Bronchial epithelial cell (primary cell): ENCODE measurements around the gene RPGRIP1. TPM values are rescaled to one million over a fixed set of nuclear protein-coding genes. Genes with fewer than 3 reads are reported as not detected.

ENCODE experiments used
- DNase-seq: peaks from one replicate; pipeline ENCODE4 v3.0.0-alpha.2; 2010; ENCODE audit warnings: low read depth
- FAIRE-seq: peaks from 2 replicates; lab custom pipeline; 2011; peaks lifted over from hg19 to GRCh38; lab: Jason Lieb, UNC
- H3K27me3 ChIP-seq: 2 replicates; pipeline ENCODE4 v1.5.1; 2011; ENCODE audit warnings: low read length; ENCODE audit not compliant: control insufficient read depth, insufficient read depth
- H3K36me3 ChIP-seq: 2 replicates; pipeline ENCODE4 v1.5.1; 2011; ENCODE audit warnings: low read length; ENCODE audit not compliant: control insufficient read depth, insufficient read depth
- H3K4me3 ChIP-seq: 2 replicates; pipeline ENCODE4 v1.5.1; 2011; ENCODE audit warnings: mild to moderate bottlenecking, low read depth, low read length, control low read depth
- CTCF ChIP-seq: IDR thresholded peaks from 2 replicates; pipeline ENCODE4 v1.5.1; 2011; ENCODE audit warnings: mild to moderate bottlenecking, moderate library complexity, low read length, control low read depth, inconsistent platforms; ENCODE audit not compliant: insufficient read depth, severe bottlenecking
- total RNA-seq: library from RNA; depleted of rRNA; stranded (reverse); fragments of >200 nt; gene quantifications from 2 replicates; pipeline ENCODE4 v1.2.1, GENCODE V29; 2014

RPGRIP1 gene
- total RNA-seq: not detected in 2 replicates

DNA sequence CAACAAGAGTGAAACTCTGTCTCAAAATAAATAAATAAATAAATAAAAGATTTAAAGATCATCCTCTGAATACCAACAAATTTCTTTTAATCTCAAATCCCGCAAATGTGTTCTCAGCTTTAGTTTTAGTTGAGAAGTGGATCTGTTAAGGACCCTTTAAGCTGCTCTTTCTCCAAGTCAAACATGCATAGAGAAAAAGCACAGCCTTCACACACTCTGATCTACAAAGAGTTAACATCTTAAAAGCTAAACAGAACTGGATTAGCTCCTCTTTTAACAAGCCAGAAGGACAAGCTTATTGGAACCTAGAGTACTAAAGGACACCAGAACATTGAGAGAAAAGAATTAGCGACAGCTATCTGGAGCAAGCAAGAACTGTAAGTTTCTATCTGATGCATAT lies at the start of gene RPGRIP1:
Gene RPGRIP1, plus strand, starts transcription at position 301 of the 400 bp plus-strand sequence. CDS start 7,894 bp downstream, outside the sequence.
- H3K27me3 ChIP-seq: no peaks in the 10 kb centered on the region
- H3K4me3 ChIP-seq: no peak within 1 kb of the TSS
- FAIRE-seq (no peak), DNase-seq (no peak)
- no peaks in the 10 kb centered on the region for H3K36me3 ChIP-seq
- no peak for TF ChIP-seq CTCF

- no peak for FAIRE-seq
- no peaks in the 10 kb centered on the region for H3K27me3 ChIP-seq
Measured at GRCh38 chr14:21231020-21231652, 48.7 kb upstream of the RPGRIP1 start.

DNA sequence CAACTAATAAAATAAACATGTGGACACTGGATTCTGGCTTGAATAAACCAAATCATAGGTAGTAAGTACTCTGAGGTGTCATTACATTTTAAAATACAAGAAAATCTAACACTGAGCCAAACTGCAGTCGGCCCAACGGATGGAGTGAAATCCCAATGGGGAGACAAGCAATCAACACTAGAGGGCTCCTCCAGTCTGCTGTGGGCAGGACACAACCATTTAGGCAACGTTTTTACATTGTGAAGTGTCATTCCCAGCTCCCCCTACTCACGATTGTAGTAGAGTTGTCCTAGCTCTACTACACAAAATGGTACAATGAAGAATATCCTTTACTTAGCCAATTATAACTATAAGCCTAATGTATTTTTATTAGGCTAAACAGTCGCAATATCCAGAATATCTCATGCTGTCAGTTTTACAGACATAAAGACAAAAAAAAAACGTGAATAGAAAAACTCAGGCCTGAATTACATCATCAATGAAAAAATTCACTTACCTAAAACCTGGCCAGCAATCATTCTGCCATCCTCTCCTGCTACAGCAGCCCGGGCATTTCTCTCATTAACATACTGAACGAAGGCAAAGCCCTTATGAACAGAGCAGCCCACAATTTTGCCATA lies 46.3 kb upstream of the RPGRIP1 start:
- FAIRE-seq (no peak), DNase-seq (no peak)
- no peak overlapping the region for H3K4me3 ChIP-seq
- TF ChIP-seq CTCF: peak; percentile 12
- H3K27me3 ChIP-seq: no peaks in the 10 kb centered on the region
- peaks cover 17% of the 10 kb centered on the region for H3K36me3 ChIP-seq

More at GRCh38 chr14:21231020-21231652, 48.7 kb upstream of the RPGRIP1 start:
- Histone ChIP-seq H3K36me3 (peaks cover 20% of the 10 kb centered on the region), H3K4me3 (no peak overlapping the region)
- no peak for DNase-seq
- no peak for TF ChIP-seq CTCF

- no peak overlapping the region for H3K4me3 ChIP-seq
- FAIRE-seq (no peak), DNase-seq (no peak)
- TF ChIP-seq CTCF: no peak
- H3K36me3 ChIP-seq: peaks cover 17% of the 10 kb centered on the region
- H3K27me3 ChIP-seq: no peaks in the 10 kb centered on the region
Measured at GRCh38 chr14:21234112-21234511, 45.8 kb upstream of the RPGRIP1 start.

DNA sequence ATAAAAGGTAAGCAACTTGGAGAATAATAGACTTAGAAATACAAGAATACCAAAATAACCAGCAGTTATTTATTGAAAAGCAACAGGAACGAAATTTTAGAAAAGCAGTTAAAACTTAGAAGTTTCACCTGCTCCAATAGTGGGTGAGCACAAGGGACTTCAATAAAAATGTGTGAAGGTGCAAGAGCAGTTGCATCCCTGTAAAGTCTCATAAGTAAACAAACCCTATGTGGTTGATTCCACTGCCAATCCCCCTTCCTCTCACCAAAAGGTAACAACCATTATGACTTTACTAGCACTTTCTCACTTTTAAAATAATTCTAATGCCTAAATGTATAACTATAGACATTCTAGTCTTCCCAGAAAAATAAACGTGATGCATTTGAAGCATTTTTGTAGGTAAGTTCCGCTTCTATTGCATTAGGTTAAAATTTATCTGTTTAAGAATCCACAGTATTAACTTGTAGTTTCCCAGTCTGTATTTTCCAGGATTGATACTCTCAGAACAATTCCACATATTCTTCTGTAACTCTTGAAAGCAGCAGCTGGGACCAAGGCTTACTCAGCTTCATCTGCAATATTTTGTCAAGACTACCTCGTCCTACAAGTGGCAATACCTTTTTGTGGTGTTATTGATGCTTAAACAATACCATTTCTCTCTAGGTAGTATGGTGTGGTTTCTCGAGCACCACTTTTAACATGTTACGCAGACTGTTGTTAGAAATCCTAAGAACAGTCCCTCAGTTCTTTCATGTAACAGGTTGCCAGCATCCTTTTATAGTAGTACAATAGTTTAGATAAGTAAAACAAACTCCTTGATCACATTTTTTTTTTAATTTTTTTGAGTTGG lies 42.7 kb upstream of the RPGRIP1 start:
- FAIRE-seq (no peak), DNase-seq (no peak)
- Histone ChIP-seq H3K4me3 (no peak overlapping the region), H3K36me3 (peaks cover 10% of the 10 kb centered on the region), H3K27me3 (no peaks in the 10 kb centered on the region)
- TF ChIP-seq CTCF: no peak
